GM19452 (cell line): ENCODE results near the gene OLIG3.

Source experiments
- ATAC-seq: cut with Tn5 transposase; IDR thresholded peaks from one replicate; pipeline ENCODE4 v1.9.1; 2021; ENCODE audit not compliant: unreplicated experiment

Gene OLIG3

DNA sequence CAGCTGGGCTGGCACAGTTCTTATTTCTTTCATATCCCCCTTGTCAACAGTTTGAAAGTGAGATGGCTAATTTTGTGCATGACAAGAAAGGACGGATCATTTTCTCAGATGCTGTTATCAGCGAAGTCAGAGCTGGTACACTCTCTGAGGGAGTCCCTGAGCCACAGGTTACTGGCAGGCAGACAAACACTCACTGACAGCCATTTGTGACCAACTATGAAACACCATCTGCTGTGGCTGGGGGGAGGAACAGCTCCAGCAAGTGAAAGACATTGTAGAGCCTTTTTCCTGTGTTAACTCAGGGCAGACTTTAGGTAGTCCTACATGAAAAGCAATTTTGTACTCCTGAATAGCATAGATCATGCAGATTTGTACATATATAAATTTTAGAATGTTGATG is 22.2 kb downstream of the OLIG3 start:
- ATAC-seq, result no peak

- no peak for ATAC-seq
Measured at GRCh38 chr6:137471497-137471896, 22.7 kb downstream of the OLIG3 start.

DNA sequence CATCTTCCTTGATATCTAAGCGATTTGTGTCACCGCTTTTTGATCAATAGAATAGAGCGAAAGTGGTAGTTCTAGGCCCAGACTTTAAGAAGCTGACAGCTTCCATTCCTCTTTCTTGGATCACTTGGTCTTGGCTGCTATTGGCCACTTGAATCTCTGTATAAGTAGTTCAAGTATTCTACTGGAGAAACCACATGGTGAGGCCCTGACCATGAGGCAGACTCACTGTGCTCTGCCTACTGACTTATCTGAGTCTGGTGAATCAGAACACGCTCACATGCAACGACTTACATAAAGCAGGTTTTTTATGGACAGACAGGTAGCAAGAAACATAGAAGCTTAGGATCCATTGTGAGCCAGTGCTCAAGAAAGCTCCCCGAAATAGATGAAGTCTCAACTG is 27.0 kb downstream of the OLIG3 start:
- ATAC-seq, result no peak

DNA sequence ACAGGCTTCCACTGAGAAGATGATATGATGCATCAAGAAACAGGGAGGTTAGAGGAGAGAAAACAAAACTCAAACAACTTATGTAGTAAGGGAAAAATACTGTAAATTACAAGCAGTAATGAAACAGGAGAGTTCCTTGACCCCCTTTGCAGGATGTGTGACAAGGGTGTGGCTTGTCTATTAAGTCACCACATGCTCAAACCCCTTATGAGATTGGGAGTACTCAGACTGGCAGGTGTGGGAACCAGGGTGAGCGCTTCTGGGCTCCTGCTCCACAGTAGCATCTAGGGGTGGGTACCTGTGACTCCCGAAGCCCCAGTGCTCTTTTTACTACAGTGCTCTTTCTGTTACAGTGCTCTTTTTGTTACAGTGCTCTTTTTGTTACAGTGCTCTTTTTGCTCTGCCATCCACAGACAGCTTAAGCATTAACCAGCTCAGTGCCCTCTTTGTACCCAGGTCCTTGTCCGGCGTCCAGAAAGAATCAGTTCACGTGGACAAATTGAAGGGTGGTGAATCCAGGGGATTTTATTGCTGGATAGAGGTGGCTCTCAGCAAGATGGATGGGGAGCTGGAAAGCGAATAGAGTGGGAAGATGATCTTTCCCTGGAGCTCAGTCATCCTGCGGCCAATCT is 28.7 kb downstream of the OLIG3 start:
- ATAC-seq, result no peak

DNA sequence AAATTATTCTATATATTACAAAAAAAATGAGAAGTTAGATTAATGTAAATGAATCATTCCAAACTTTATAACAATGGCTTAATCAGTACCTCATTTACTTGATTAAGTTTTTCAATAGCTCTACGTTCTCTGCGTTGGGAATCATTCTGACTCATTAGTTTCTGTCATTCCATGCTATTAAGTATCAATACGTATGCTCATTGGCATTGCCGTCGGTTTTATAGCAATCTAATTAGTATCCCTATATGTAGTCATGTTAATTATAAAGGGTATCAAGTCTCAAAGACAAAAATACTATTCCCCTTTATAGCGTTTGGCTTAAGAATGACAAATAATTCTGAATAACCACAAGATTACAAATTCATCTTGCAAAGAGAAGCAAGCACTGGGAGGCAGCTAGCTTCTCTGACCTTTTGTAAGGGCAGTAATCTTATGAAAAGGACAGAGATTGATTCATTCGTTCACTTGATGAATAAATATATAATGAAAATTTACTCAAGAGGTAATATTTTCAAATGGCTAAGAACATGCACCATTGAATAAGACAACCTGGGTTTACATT is 41.8 kb downstream of the OLIG3 start:
- ATAC-seq, result no peak

GRCh38 chr6:137443901-137444300 is 50.3 kb downstream of the OLIG3 start:
- ATAC-seq, result no peak
